Measurements from ENCODE around the gene HOXC5.

Gene HOXC5

GRCh38 chr12:54008260-54008552 lies 24.6 kb upstream of the HOXC5 start:
- DNase-seq = no peak

- no peak for DNase-seq
Observed at GRCh38 chr12:54009171-54010052, 23.4 kb upstream of the HOXC5 start.

GRCh38 chr12:54010053-54010971 lies 22.5 kb upstream of the HOXC5 start:
- no peak for DNase-seq

- no peak for DNase-seq
Observed at GRCh38 chr12:54010972-54011664, 21.7 kb upstream of the HOXC5 start.

GRCh38 chr12:54011665-54012532 lies 21.0 kb upstream of the HOXC5 start:
- no peak for DNase-seq

GRCh38 chr12:54012631-54013409 lies 20.0 kb upstream of the HOXC5 start:
- DNase-seq = no peak

- no peak for DNase-seq
Observed at GRCh38 chr12:54014377-54015017, 18.4 kb upstream of the HOXC5 start.

GRCh38 chr12:54015018-54015931 lies 17.6 kb upstream of the HOXC5 start:
- DNase-seq = no peak

- DNase-seq = no peak
Observed at GRCh38 chr12:54016051-54016450, 16.8 kb upstream of the HOXC5 start.

GRCh38 chr12:54016478-54016964 lies 16.3 kb upstream of the HOXC5 start:
- DNase-seq = no peak

- no peak for DNase-seq
Observed at GRCh38 chr12:54017027-54017788, 15.6 kb upstream of the HOXC5 start.

GRCh38 chr12:54017878-54018467 lies 14.9 kb upstream of the HOXC5 start:
- peak; percentile 85 for DNase-seq

- DNase-seq = no peak
Observed at GRCh38 chr12:54018468-54018984, 14.3 kb upstream of the HOXC5 start.

- no peak for DNase-seq
Observed at GRCh38 chr12:54019091-54019811, 13.6 kb upstream of the HOXC5 start.

GRCh38 chr12:54019924-54020590 lies 12.8 kb upstream of the HOXC5 start:
- no peak for DNase-seq

GRCh38 chr12:54020591-54021405 lies 12.1 kb upstream of the HOXC5 start:
- DNase-seq = no peak
